Esophagus squamous epithelium (tissue), 5 donors: ENCODE data around the gene PHPT1. TPM values are rescaled to one million over a fixed set of nuclear protein-coding genes. Genes with fewer than 3 reads are reported as not detected.

Experiments
- DNase-seq: peaks from one replicate; lab custom pipeline; 2025; lab: John Stamatoyannopoulos, UW
- H3K27ac ChIP-seq, 4 donors: fragments of 200-600 bp; sonication (generic); one replicate each; pipeline ENCODE4 v1.5.1; 2016 to 2019; ENCODE audit warnings: mild to moderate bottlenecking in 1 of 4
- H3K27me3 ChIP-seq, 4 donors: fragments of 200-600 bp; sonication (generic); 1 replicate in 3 of 4; 2 replicates in 1 of 4; pipeline versions ENCODE4 v1.5.1 to v1.6.0; 2017 to 2021; ENCODE audit warnings: antibody characterized with exemption in 1 of 4
- H3K36me3 ChIP-seq, 3 donors: fragments of 200-600 bp; sonication (generic); one replicate each; pipeline ENCODE4 v1.5.1; 2016 to 2019
- H3K4me1 ChIP-seq, 3 donors: fragments of 200-600 bp; sonication (generic); one replicate each; pipeline ENCODE4 v1.5.1; 2017 to 2019
- H3K4me3 ChIP-seq, 4 donors: fragments of 200-600 bp; sonication (generic); 1 replicate in 3 of 4; 2 replicates in 1 of 4; pipeline ENCODE4 v1.5.1; 2016 to 2019; ENCODE audit warnings: mild to moderate bottlenecking in 2 of 4, moderate library complexity in 1 of 4
- H3K9me3 ChIP-seq, 3 donors: fragments of 200-600 bp; sonication (generic); one replicate each; pipeline ENCODE4 v1.5.1; 2016 to 2019
- POLR2A ChIP-seq, 4 donors: fragments of 450-650 bp; IDR thresholded peaks; one replicate each; pipeline ENCODE4 v1.6.1; 2017; ENCODE audit warnings: antibody characterized with exemption in 4 of 4, mild to moderate bottlenecking in 4 of 4, moderate library complexity in 3 of 4
- WGBS, 2 donors: methylation state at CpG; one replicate each; pipeline ENCODE4 v1.1.5; 2018; 5-methylcytosine and 5-hydroxymethylcytosine counted together
- intact Hi-C: fragments of 100-400 bp; cut with DNase I; formaldehyde crosslinking; loops from one replicate; pipeline ENCODE4 v1.15.0; 2022
- total RNA-seq, 4 donors: library from RNA; depleted of rRNA; stranded (reverse); fragments of >200 nt; gene quantifications; one replicate each; pipeline ENCODE4 v1.1.0, GENCODE V29; 2016
- TF ChIP-seq, protein P1 (sequence below), 6 experiments: fragments of 450-650 bp in 4 of 6; fragments of 200-600 bp in 2 of 6; sonication (generic) in 2 of 6; IDR thresholded peaks; one replicate each; pipeline ENCODE4 v1.5.1; 2016 to 2019; ENCODE audit warnings: antibody characterized with exemption in 6 of 6, mild to moderate bottlenecking in 4 of 6, moderate library complexity in 4 of 6
- donor health status: DM: yes; HTN: yes; CAD: no.

The PHPT1 gene
- total RNA-seq, 4 donors from 2014 or later, result 21.9 to 53.2 (median 42.2) TPM

DNA sequence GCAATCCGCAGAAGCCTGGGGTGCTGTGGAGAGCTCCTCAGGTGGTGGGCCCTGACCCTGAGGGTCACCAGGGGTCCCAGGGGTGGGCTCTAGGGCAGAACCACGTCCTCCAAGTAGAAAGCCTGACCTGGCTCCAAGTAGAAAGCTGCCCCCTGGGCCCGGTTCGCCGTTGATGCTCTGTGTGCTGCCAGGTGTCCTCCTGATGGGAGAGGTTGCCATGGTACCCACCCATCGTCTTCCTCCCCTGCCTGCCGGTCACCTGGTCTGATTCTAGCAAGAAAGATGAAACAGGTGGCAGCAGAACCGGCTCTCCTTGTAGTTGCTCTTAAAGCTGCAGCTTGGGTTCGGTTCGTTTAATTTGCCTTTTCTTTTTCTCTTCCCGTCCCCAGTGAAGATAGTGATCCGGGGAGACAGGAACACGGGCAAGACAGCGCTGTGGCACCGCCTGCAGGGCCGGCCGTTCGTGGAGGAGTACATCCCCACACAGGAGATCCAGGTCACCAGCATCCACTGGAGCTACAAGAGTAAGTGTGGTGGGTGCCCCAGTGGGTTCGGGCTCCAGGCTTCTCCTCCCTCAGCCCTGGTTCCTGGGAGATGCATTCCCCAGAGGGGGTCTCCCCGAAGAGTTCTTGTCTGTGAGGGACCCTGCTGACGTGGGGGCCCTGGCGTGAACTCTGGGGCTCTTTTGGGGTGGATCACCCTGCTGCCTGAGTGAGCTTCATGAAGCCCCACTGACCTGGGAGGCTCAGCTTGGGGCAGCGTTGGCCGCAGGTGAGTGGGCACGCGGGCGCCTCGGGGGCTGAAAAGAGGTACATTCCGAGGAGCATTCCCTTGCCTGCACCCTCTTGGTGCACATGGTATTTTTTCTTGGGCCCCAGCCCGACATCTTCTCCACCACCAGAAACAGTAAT, 25.8 kb upstream of the PHPT1 start:
- intact Hi-C loops, result no loop called here
- no peaks in the 10 kb centered on the region for H3K27me3 ChIP-seq
- H3K9me3 ChIP-seq, result no peaks in the 10 kb centered on the region
- no peak for DNase-seq
- H3K4me3 ChIP-seq, result no peak overlapping the region
- peaks cover 0 to 16% (median 3%) of the 10 kb centered on the region in 3 donors for H3K4me1 ChIP-seq
- H3K27ac ChIP-seq, result no peak overlapping the region
- WGBS, 2 donors, result 81 to 87% methylated on average over 10 to 11 of the region's 30 CpGs
- TF ChIP-seq, protein P1, sequence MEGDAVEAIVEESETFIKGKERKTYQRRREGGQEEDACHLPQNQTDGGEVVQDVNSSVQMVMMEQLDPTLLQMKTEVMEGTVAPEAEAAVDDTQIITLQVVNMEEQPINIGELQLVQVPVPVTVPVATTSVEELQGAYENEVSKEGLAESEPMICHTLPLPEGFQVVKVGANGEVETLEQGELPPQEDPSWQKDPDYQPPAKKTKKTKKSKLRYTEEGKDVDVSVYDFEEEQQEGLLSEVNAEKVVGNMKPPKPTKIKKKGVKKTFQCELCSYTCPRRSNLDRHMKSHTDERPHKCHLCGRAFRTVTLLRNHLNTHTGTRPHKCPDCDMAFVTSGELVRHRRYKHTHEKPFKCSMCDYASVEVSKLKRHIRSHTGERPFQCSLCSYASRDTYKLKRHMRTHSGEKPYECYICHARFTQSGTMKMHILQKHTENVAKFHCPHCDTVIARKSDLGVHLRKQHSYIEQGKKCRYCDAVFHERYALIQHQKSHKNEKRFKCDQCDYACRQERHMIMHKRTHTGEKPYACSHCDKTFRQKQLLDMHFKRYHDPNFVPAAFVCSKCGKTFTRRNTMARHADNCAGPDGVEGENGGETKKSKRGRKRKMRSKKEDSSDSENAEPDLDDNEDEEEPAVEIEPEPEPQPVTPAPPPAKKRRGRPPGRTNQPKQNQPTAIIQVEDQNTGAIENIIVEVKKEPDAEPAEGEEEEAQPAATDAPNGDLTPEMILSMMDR (IDR thresholded peaks at IDR 0.05), result no peak
- TF ChIP-seq POLR2A (IDR thresholded peaks at IDR 0.05), result no peak
- H3K36me3 ChIP-seq, result peaks cover 10 to 53% (median 24%) of the 10 kb centered on the region in 3 donors

DNA sequence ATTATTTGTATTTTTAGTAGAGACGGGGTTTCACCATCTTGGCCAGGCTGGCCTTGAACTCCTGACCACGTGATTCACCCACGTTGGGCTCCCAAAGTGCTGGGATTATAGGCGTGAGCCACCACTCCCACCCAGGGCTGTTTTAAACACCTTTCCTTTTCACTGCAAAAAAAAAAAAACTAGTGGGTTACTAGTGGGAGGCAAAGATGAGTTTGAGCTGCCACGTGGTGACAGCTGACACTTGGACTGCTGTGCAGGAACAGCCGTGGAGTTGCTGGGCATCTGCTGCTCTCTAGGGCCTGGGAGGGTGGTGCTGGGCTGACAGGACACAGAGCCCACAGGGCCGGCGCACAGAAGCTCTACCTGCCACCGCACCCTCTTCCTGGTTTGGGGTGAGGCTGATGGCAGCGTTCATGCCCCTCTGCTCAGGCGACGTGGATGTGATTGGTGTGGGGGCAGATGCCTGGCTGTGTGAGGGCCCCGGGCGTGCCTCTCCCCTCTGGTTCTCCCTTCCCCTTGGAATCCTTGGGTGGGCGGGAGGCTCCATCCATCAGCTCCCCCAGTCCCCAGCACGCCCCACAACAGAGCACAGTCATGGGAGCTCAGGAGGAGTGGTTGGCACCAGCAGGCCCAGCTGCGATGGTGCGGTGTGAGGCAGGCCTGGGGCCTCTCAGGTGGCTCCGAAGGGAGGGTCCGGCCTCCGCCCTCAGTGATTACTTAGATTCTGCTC, 24.5 kb upstream of the PHPT1 start:
- H3K4me1 ChIP-seq, result peaks cover 0 to 16% (median 3%) of the 10 kb centered on the region in 3 donors
- H3K27me3 ChIP-seq, result no peaks in the 10 kb centered on the region
- 77 to 89% methylated on average over 3 to 7 of the region's 21 CpGs for WGBS, 2 donors
- no peak overlapping the region for H3K27ac ChIP-seq
- H3K36me3 ChIP-seq, result peaks cover 16 to 66% (median 35%) of the 10 kb centered on the region in 3 donors
- intact Hi-C loops, result no loop called here
- no peaks in the 10 kb centered on the region for H3K9me3 ChIP-seq
- TF ChIP-seq POLR2A (IDR thresholded peaks at IDR 0.05), result no peak
- TF ChIP-seq, protein P1 (IDR thresholded peaks at IDR 0.05), result no peak
- H3K4me3 ChIP-seq, result no peak overlapping the region
- no peak for DNase-seq

DNA sequence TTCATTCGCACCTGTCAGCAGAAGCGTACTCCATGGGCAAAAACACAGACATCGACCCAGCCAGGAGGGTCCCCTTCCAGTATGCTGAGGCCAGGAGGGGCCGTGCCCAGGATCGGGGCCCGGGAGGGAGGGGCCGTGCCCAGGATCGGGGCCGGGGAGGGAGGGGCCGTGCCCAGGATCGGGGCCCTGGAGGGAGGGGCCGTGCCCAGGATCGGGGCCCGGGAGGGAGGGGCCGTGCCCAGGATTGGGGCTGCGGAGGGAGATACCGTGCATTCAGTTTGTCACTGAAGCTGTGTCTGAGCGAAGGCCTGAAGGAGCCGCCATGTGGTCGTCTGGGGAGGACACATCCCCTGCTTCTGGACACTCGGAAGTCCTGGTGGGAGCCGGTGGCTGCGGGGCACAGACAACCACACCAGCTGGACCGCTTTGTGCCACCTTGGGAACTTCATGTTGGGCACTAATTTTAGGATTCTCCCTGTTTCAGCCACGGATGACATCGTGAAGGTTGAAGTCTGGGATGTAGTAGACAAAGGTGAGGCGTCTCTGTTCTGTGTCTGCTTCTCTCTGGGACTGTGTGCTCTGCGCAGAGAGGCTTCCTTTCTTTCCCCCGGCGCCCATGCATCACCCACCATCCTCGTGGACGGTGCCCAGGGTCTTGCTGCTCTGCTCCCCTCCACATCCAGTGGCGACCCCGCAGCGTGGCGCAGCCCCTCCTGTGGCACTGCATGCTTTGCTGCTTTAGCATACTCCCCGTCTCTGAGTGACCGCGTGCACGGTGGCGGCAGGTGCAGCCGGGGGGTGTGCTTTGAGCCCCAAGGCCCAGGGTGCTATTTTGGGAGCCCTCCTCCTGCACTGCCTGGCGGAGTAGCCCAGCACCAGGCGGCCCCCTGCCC, 23.7 kb upstream of the PHPT1 start:
- TF ChIP-seq, protein P1 (IDR thresholded peaks at IDR 0.05), result no peak
- no peak for TF ChIP-seq POLR2A (IDR thresholded peaks at IDR 0.05)
- 90 to 94% methylated on average over 12 to 15 of the region's 44 CpGs for WGBS, 2 donors
- peaks cover 24 to 75% (median 42%) of the 10 kb centered on the region in 3 donors for H3K36me3 ChIP-seq

DNA sequence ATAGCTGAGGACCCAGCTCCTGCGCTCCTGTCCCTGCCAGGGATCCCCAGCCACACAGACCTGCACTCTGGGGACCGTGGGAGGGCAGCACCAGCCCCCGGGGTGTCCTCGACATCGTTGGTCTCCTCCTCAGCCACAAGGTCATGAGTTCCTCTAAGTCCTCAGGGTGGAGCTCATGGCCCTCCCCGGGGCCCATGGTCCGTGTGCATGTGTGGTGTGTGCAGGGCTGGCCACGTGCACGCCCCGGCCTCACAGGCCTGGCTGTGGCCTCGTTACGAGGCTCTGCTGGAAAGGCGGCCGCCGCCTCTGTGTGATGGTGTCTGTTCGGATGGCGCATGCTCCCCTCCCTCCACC, 23.0 kb upstream of the PHPT1 start:
- Histone ChIP-seq H3K9me3 (no peaks in the 10 kb centered on the region), H3K4me3 (no peak overlapping the region), H3K27me3 (no peaks in the 10 kb centered on the region), H3K36me3 (peaks cover 26 to 81% (median 48%) of the 10 kb centered on the region in 3 donors), H3K4me1 (peaks cover 0 to 11% (median 3%) of the 10 kb centered on the region in 3 donors), H3K27ac (no peak overlapping the region)
- no peak for TF ChIP-seq POLR2A (IDR thresholded peaks at IDR 0.05)
- TF ChIP-seq, protein P1 (IDR thresholded peaks at IDR 0.05), result no peak
- intact Hi-C loops, result no loop called here
- no CpG with 5 or more reads among the region's 17 CpGs for WGBS, 2 donors
- no peak for DNase-seq

More for the DNA sequence above, 23.7 kb upstream of the PHPT1 start:
- intact Hi-C loops, result no loop called here
- Histone ChIP-seq H3K4me1 (peaks cover 0 to 16% (median 3%) of the 10 kb centered on the region in 3 donors), H3K9me3 (no peaks in the 10 kb centered on the region), H3K27ac (no peak overlapping the region), H3K4me3 (no peak overlapping the region), H3K27me3 (no peaks in the 10 kb centered on the region)
- DNase-seq, result no peak
